Stimulated activated CD4-positive, alpha-beta T cell treated with anti-CD3 and anti-CD28 coated beads, TNF-alpha, amount 100 ng/mL, for 4 hours (primary cell): ENCODE data around the gene SLC48A1.

Experiments used
- DNase-seq, 3 experiments: peaks; one replicate each; pipeline ENCODE4 v3.0.0-alpha.2; 2020; ENCODE audit warnings: low read depth in 3 of 3

The SLC48A1 gene

DNA sequence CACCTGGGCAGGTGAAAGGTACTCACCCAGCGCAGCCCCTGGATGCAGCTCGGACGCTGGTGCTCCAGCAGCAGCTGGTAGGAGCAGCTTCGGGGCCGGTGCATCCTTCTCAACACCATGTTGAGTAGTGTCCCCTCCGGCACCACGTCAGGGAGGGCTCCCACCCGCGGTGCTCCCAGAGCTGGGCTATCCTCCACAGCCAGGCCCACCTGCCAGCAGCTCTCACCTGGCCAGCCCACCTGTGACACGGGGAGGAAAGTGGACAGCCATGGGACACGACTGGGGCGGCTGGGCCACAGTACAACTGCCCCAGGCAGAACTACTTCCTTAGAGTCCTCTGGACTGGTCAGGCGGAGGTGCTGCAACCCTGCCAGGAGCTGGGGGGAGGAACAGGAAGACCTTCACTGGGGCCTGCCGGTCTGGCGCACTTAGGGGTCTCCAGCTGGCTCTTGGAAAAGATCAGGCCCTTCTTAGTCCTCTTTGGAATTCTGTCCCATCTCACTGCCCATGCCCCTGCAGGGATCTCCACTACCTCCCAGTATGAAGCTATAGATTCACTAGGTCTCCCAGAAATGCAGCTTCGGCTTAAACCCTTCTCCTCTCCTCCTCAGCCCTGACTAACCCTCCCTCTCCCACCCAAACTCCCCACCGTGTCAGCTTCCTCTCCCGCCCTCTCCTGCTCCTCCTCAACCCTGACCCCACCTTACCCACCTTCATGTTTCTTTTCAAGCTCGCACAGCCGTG is 15.0 kb upstream of the SLC48A1 start:
- DNase-seq, result no peak

DNA sequence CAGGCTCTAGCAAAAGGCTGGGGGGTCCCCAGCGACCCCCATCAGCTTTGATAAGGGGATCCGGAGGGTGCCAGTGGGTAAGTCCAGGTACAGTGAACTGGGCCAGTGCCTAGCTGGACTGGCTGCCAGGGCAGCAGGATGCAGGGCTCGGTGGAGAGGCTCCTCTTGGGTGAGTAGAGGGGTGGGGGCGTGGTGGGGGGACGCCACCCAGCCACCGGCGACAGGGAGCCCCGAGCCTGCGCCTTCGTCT is 14.5 kb upstream of the SLC48A1 start:
- DNase-seq, result no peak

DNA sequence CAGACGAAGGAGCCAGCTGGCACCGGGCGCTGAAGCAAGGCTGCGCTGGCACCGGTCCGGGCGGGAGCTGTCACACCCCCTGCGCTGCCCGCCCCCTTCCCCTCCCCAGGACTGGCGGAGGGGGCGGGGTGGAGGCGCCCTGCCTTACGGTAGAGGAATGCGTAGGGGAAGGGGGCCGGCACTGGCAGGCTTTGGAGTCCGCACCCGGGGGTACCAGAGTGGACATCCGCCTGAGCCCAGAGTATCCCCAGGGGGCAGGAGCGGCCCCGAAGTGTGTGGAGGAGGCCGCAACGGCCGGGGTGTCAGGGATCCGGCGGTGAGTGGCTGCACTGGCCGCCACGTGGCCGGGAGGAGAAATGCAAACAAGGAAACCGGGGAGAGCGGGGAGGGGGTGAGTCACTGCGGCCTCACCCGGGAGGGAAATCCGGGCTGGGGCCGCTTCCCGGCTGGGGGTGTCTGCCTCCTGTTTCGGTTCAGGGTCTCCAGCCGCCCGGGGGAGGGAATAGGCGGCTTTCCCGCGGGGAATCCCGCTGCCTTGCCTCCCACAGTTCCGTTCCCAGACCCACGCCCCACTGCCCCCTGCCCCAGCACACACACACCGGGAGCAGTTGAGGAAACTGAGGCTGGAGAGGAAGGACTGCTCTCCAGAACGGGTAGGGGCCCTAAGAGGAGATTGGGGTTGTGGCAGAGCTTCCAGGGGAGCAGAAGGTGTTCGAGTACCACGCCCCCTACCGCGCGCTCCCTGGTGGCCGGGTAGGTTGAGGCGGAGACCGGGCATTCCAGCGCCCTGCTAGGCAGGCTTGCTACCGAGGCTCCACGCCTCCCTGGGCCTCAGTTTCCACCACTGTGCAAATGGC is 14.0 kb upstream of the SLC48A1 start, which contains the start of gene RAPGEF3:
RAPGEF3 (minus strand) TSS at position 47 of the 857 bp plus-strand sequence. CDS start 324 bp downstream, outside the sequence.
- DNase-seq, result peak; percentile 45 to 52 (median 46)

DNA sequence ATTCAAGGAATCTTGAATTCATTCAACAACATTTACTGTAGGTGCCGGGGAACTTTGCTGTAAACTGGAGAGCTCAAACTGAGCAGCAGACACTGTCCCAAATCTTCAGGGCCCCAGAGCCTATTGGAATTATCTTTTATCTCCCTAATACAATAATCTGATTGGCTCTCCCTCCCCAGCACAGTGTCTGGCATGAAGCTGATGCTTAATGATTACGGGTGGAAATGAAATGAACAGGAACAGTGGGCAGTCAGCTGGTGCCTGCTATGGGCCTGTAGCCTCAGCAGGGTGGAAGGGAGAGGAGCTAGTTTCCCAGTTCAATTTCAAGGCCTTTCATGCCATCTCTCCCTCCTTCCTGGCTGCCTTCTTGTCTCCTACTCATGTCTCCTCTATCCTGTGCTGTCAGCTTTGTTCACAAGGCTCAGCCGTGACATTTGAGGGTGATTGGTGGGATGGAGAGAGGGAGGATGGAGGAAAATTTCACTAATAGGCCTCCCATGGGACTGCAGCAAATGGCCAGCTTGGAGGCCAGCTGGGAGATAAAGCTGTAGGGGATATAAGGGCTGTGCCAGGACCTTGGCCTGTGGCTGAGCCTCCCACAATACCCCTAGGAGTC is 10.1 kb upstream of the SLC48A1 start:
- DNase-seq, result no peak

DNA sequence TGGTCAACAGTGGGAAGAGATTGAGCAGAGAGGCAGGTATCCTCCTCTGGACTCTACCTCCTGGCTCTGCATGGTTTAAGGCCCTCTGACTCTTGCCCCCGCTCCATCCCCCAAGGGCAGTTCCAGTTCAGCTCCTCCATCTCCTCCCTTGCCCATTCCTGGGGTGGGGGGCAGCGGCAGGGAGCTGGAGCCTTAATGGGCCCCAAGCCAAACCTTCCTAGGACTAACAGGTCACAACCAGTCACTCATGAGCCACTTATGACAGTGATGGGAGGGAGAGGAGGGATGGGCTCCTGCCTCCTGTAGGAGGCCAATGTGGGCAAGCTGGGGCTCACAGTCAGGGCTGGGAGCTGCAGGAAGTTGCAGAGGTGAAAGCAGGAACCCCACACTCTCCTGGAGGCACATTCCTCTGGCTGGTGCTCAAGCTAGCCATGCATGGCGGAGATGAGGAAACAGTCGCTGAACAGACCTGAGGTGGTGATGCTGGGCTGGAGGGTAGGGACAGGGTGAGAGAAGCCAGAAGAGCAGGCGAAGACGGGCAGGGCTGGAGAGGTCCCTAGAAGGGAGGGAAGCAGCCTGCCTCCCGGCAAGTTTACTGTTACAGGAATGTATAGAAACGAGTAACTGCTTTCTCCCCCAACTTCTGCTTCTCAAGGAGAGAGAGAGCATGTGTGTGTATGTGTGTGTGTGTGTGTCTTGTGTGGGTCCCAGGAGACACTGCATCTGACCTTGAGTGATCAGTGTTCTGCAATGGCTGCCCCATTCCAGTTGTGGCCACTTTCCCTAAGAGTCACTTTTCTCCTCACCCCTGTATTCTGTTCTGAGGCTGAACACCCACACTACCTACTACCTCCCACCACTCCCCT is 9.3 kb upstream of the SLC48A1 start:
- no peak for DNase-seq

DNA sequence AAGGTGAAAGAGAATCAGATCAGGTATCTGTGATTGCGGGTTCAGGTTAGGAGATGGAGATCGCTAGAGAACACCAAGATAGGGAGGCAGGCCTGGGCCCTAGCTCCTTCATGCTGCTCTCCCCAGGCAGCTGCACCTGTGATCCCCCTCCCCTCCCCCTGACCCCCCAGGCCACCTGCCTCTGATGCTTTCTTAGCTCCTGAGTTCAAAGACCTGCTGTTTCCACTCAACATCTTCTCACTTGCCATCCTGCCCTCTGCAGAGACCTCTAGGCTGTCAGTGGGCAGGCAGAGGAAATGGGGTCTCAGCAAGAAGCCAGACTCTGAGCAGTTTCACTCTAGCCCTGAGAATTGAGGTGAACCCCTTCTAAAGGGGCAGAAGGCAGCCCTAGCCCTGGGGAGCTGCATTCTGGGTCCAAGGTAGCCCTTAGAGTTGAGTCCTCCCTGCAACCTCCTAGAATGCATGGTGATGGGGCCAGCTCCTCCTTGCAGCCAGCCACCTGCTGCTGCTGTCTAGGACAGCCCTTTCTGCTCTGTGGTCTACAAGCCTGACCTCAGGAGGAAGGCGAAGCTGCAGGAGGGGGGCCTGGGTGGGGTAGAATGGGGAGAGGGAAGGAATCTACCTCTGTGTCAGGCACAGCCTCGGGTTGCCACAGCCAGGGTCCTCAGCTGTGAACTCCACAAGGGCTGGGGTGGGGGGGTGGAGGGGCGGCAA is 6.4 kb upstream of the SLC48A1 start:
- no peak for DNase-seq

DNA sequence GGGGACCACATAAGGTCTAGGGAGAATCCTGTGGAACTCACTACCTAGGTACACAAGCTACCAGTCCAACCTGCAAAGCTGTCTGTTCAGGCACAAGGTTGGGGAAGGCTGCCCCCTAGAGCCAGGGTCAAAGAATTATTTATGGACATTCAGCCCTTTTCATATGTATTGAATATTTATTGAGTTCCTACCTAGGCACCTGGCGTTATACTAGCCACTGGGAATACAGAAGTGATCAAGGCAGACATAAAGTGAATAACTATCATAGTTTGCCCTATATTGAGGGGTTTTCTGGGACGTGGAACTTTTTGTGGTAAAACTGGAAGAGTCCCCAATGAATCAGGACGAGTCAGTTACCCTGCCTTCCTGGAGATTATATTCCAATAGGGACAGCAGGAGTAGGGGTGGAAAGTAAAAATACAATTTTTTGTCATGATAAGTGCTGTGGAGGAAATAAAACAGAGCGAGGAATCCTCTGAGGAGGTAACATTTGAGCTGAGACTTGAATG is 5.8 kb upstream of the SLC48A1 start:
- DNase-seq, result peak in 2 of 3 experiments; percentile 53 to 60

DNA sequence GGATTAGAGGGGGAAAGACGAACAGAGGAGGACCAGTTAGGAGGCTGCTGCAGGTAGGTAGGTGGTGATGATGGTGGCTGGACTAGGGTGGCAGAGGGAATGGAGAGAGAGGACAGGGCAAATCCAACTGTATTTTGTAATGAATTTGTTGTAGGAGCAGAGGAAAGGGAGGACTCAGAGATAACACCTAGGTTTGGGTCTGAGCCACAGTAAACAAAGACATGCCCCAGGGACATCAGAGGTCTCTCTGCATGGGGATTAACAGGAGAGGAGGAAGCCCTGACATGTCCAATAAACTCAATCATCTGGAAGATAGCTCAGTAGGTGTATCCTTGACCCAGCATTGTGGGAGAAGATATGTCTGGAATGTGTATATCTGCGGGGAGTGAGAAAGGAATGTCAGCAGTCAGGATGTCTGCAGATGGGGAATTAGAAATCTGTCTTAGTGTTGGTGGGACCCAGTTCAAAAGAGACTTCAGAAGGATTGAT is 4.7 kb upstream of the SLC48A1 start:
- no peak for DNase-seq

DNA sequence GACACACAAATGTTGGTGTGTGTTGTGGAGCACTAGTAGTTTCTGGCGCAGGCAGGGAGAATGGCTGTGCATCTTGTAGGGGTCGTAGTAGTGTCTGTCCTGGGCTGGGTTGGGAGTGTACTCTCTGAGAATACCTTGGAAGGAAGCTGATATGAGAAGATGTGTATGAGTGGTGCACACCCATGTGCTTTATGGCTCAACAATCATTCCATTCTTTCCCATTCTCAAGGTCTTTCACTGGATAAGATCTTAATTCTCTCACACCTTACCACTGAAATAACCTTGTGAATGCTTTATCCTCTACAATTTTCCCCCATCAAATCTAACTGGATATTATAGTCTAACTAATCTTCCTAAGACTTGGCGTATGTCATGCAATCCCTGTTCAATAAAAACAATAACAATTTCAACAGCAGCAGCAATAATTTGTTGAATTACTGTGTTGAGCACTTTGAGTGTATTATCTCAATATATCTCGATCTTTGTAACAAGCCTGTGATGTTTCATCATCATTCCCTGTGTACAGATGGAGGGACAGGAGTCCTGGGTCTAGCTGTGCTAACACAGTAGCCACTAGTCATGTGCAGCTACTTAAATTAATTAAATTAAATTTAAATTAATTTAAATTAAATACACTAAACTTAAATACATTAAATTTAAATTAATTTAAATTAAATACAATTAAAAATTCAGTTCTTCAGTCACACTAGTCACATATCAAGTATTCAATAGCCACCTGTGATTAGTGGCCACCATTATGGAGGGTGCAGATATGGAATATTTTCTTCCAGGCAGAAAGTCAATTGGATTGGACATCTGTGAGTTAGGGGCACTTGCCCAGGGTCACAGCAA is 3.6 kb upstream of the SLC48A1 start:
- no peak for DNase-seq

DNA sequence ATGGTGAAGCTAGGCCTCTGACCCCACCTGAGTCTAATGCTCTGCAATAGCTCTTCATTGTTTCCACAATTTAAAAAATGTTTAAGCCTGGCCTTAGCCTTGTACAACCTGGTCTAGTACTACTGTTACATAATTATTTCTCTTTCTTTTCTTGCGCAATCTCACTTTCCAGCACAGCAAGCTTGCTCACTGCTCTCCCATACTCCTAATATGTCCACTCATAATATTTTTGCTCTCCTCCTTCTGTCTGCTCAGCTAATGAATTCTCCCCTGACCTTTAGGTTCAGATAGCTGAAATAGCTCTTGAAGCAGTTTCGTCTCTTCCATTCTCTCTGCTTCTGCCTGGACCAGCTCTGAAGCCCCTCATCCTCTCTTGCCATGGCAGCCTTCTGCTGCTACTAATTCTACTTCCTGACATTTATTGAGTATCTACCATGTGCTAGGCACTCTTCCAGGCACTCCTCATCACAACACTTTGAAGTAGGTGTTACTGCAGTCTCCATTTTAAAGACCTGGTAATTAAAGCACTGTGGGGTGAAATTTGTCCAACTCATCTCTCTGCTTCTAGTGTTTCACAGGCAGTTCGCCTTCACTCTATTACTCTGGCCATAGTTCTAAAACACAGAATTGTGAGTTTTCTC is 2.8 kb upstream of the SLC48A1 start:
- DNase-seq, result no peak

DNA sequence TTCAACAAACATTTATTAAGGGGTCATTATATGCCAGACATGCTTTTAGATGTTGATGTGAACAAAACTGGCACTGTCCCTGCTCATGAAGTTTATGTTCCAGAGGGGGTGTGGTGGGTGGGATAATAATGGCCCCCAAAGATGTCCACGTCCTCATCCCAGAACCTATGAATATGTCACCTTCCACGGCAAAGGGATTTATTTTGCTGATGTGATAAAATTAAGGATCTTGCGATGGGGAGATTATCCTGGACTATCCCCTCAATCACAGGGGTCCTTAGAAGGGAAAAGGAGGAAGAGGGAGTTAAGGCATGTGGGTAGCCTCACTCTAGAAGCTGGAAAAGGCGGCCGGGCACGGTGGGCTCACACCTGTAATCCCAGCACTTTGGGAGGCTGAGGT is 1.7 kb upstream of the SLC48A1 start:
- no peak for DNase-seq

DNA sequence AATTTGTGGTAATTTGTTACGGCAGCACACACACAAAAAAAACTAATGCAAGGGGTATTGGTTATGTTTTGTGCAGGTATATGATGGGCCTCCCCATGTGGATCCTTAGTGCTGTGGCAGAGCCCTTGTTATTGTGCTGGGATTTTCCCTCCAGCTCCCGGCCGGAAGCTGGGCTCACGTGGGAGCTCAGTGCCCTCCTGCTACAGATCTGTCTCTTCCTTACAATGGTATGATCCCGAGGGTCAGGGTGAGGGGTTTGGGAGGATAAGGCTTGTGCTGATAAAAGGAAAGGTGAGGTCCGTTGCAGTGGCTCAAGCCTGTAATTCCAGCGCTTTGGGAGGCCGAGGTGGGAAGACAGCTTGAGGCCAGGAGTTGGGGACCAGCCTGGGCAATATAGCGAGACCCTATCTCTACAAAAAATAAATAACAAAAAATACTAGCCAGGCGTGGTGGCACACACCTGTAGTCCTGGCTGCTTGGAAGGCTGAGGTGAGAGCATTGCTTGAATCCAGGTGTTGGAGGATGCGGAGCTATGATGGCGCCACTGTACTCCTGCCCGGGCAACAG is 861 bp upstream of the SLC48A1 start:
- DNase-seq, result no peak

DNA sequence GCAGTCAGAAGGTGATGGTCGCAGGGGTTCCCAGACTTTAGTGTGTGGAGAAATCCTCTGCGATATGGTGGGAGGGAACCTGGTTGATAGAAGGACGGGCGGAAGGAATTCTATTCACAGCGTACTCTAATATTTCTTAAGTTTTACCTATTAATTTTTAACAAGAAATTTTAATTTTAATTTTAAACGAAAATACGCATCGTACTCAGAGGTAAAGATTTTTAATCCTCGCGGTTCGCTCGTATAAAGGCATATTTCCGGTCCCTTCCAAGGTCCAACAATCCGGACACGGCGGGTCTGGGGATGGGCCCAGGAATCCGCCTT is 338 bp upstream of the SLC48A1 start:
- DNase-seq, result no peak

DNA sequence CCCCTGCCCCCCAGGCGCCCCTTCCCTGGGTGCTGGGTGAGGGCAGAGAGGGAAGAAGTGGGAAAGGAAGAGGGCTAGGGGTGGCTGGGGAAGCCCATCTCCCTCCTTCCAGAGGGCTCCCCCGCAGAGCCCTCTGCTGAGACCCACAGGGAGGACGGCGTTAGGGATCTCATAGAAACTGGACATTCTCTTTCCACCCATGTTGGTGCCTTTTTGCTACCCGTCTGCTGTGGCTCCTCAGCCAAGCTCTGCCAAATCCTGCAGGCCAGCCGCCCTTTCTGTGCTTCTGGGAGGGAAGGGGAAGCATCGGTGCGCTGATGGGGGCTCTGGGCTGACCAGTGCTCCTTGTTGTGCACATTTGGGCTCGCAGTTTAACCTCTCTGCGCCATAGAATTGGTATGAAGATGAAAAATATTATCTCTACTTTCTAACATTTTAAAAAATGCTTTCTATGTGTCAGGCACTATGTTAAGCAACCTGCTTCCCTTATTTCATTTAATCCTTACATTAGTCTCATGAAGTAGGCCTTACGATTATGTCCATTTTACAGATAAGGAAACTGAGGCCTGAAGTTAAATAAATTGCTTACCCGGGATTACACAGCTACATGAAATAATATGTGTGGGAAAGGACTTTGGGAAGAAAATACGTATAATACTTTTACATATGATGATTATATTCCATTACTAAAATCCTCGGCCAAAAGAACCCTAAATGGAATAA is 981 bp downstream of the SLC48A1 start:
- no peak for DNase-seq

DNA sequence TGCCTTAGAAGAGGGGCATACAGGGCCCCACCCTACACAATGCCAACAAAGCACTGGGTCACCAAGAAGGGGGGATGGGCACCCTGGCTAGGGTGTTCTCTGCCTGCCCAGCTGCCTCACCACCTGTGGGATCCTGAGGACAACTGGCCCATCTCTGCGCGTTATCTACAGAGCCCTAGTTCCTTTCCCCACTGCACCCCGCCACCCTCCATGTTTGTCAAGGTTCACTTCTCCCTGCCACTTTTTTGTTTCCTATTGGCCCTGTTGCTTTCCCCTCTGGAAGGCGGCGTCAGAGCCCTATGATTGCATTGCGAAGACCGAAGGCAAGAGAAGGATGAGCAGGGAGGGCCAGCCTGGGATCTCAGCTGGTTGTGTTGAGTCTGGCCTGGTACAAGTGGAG is 1.6 kb downstream of the SLC48A1 start:
- no peak for DNase-seq

DNA sequence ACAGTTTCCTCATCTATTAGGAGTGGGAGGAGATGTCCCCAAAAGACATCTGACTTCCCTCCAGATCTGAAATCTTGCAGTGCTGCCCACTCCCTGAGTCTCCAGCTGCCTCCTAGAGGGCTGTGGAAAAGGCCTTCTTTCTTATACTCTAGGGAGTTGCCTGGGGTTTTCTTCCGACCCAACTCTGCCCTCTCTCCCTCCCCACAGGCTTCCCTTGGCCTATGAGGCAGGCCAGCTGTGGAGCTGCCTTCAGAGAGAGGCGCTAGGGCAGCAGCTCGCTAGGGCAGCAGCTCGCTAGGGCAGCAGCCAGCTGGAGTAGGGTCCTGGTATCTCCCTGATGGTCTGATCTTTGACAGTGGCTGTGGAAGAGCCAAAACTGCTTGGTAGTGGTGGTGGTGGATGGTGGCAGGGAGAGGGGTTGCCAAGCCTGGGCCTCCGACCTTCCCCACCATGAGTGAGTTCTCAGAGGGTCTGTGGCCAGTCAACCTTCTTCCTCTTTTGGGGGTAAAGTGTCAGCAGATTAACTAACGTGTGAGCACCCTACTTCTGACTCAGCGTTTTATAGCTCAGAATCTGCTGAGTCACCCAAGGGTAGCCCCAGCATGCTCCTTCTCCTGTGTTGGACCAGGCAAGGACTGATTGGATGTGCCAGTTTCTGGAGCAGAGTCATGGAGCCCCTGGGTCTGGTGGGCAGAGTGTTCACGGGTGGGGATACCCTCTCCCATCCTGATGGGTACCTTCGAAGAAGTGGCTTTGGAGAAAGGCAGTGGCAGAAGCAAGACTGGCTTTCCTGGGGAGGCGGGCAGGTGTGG is 2.3 kb downstream of the SLC48A1 start:
- no peak for DNase-seq

DNA sequence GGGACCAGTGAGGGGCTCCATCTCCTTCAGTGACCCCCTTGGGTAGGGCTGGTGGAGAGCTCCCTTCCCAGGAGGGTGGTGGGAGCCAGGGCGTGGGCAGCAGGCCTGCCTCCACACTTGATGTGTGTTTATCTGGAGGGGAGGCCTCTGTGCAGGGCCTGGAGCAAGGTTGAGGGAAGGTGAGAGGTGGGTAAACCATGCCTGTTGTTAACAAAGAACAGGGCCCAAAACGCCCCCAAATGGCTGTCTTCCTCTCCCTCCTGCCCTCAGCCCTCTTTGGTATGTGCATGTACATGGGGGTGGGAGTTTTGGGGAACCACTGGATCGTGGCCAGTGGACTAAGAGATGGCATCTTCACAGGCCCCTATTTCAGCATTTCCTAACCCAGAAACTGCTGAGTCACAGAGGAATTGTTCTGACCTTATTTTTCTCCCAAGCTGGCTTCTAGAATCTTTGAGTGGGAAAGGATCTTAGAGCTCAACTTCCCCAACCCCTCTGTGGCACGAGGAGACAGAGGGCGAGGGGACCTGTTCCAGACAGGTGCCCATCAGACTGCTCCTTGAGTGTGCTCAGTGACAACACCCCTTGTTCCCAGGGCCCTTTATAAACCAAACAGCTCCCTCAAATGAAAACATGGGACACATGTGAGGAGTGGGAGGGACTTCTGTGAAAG is 3.6 kb downstream of the SLC48A1 start:
- no peak for DNase-seq
